ENCODE data around the gene BCAP29.
A peak's percentile ranks its signal among the peaks of the same experiment; 100 is the strongest.

Gene BCAP29

DNA sequence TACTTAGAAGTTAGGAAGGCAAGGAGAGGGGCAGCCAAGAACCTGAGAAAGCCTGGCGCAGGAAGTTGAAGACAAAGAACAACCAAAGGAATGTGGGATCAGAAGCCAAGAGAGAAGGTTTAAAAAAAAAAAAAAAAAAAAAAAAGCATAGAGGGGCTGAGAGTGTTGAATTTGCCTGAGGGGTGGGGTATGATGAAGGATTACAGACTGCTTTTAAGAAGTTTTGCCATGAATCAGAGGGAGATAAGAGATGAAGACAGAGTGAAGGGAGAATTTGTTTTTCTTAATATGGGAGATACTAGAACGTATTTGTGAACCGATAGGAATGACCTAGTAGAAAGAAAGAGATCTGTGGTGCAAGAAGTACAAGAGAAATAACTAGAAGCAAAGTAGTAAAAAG lies 87.3 kb downstream of the BCAP29 start (continued):
- TF ChIP-seq, protein P1, sequence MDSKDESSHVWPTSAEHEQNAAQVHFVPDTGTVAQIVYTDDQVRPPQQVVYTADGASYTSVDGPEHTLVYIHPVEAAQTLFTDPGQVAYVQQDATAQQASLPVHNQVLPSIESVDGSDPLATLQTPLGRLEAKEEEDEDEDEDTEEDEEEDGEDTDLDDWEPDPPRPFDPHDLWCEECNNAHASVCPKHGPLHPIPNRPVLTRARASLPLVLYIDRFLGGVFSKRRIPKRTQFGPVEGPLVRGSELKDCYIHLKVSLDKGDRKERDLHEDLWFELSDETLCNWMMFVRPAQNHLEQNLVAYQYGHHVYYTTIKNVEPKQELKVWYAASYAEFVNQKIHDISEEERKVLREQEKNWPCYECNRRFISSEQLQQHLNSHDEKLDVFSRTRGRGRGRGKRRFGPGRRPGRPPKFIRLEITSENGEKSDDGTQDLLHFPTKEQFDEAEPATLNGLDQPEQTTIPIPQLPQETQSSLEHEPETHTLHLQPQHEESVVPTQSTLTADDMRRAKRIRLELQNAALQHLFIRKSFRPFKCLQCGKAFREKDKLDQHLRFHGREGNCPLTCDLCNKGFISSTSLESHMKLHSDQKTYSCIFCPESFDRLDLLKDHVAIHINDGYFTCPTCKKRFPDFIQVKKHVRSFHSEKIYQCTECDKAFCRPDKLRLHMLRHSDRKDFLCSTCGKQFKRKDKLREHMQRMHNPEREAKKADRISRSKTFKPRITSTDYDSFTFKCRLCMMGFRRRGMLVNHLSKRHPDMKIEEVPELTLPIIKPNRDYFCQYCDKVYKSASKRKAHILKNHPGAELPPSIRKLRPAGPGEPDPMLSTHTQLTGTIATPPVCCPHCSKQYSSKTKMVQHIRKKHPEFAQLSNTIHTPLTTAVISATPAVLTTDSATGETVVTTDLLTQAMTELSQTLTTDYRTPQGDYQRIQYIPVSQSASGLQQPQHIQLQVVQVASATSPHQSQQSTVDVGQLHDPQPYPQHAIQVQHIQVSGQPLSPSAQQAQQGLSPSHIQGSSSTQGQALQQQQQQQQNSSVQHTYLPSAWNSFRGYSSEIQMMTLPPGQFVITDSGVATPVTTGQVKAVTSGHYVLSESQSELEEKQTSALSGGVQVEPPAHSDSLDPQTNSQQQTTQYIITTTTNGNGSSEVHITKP (tag by site-specific recombination; IDR thresholded peaks at IDR 0.05), result no peak
- no peak for TF ChIP-seq ZFP37 (tag by site-specific recombination; IDR thresholded peaks at IDR 0.05)
- TF ChIP-seq, protein P2, sequence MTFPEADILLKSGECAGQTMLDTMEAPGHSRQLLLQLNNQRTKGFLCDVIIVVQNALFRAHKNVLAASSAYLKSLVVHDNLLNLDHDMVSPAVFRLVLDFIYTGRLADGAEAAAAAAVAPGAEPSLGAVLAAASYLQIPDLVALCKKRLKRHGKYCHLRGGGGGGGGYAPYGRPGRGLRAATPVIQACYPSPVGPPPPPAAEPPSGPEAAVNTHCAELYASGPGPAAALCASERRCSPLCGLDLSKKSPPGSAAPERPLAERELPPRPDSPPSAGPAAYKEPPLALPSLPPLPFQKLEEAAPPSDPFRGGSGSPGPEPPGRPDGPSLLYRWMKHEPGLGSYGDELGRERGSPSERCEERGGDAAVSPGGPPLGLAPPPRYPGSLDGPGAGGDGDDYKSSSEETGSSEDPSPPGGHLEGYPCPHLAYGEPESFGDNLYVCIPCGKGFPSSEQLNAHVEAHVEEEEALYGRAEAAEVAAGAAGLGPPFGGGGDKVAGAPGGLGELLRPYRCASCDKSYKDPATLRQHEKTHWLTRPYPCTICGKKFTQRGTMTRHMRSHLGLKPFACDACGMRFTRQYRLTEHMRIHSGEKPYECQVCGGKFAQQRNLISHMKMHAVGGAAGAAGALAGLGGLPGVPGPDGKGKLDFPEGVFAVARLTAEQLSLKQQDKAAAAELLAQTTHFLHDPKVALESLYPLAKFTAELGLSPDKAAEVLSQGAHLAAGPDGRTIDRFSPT (tag by site-specific recombination; IDR thresholded peaks at IDR 0.05), result no peak
- no peak for TF ChIP-seq BCL6B (tag by site-specific recombination; IDR thresholded peaks at IDR 0.05)
- no peak for TF ChIP-seq ZNF394 (tag by site-specific recombination; IDR thresholded peaks at IDR 0.05; ENCODE audit: borderline replicate concordance)
- no peak for TF ChIP-seq TSHZ1 (tag by site-specific recombination; IDR thresholded peaks at IDR 0.05; ENCODE audit: borderline replicate concordance)
- no peak for TF ChIP-seq ZNF549 (tag by site-specific recombination; IDR thresholded peaks at IDR 0.05)
- TF ChIP-seq ZBTB20 (tag by site-specific recombination; IDR thresholded peaks at IDR 0.05), result no peak

DNA sequence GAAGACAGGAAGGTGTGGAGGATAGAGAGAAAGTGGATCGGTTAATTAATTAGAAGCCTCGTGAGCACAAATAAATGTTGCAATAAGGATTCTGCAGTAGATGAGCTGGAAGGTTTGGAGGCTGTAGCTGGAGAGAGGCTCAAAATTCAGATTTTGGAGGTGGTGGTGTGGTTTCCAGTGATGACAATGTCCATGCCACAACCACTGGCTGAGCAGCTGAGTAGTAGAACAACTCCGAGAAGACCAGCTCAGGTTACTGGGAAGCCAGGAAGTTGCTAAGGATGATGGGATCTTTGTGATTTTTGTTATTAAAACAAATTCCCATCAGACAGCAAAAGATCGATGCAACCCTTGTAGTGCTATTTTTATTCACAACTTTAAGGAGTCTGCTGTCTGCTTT lies 88.2 kb downstream of the BCAP29 start:
- ChIA-PET POLR2A (no interaction called here), CTCF (no interaction called here)
- H3K36me3 ChIP-seq (ENCODE audit: control insufficient read depth in 2 of 2, insufficient read depth in 1 of 2, low read length in 2 of 2), result no peaks in the 10 kb centered on the region
- TF ChIP-seq ZNF677 (tag by site-specific recombination; IDR thresholded peaks at IDR 0.05) (0 out of 2 replicates have a peak, but pooled peaks have one; percentile 33), ZNF16 (tag by site-specific recombination; IDR thresholded peaks at IDR 0.05; ENCODE audit: low read depth) (no peak)
- H3K4me3 ChIP-seq (ENCODE audit: low read depth, low read length), result no peak overlapping the region
- no peaks in the 10 kb centered on the region for H3K4me1 ChIP-seq (ENCODE audit: control insufficient read depth, insufficient read depth, low read length)
- no peak overlapping the region for H3K27ac ChIP-seq (ENCODE audit: extremely low read depth, low read depth, low read length)
- H3K9me3 ChIP-seq (ENCODE audit: control insufficient read depth, insufficient read depth, low read depth, low read length), result no peaks in the 10 kb centered on the region

Measured in HEK293 (cell line).